KMS-11 (cell line): ENCODE results near the gene GPR65.

Experiments
- H2AFZ ChIP-seq: fragments of 200-600 bp; sonication (generic); 2 replicates; pipeline ENCODE4 v1.6.1; 2016; ENCODE audit warnings: antibody characterized with exemption, mixed run types, low read depth
- H3K27ac ChIP-seq: fragments of 200-600 bp; sonication (generic); 2 replicates; pipeline ENCODE4 v1.6.1; 2016; ENCODE audit warnings: mild to moderate bottlenecking, mixed run types
- H3K27me3 ChIP-seq: fragments of 200-600 bp; sonication (generic); 2 replicates; pipeline ENCODE4 v1.6.1; 2017; ENCODE audit warnings: mild to moderate bottlenecking, low read depth, mixed run types, moderate library complexity; ENCODE audit not compliant: insufficient read depth
- H3K36me3 ChIP-seq: fragments of 200-600 bp; sonication (generic); 2 replicates; pipeline ENCODE4 v1.6.1; 2017; ENCODE audit warnings: mild to moderate bottlenecking, mixed run types; ENCODE audit not compliant: insufficient read depth
- H3K4me1 ChIP-seq: fragments of 200-600 bp; sonication (generic); 2 replicates; pipeline ENCODE4 v1.6.1; 2016; ENCODE audit warnings: mild to moderate bottlenecking, low read depth, mixed run types; ENCODE audit not compliant: poor library complexity, severe bottlenecking
- H3K4me2 ChIP-seq: fragments of 200-600 bp; sonication (generic); 2 replicates; pipeline ENCODE4 v1.7.0; 2016; ENCODE audit warnings: mild to moderate bottlenecking, mixed run types
- H3K4me3 ChIP-seq: fragments of 200-600 bp; sonication (generic); IDR thresholded peaks from 2 replicates; pipeline ENCODE4 v1.6.1; 2017; ENCODE audit warnings: low read depth, low read length, mixed read lengths; ENCODE audit not compliant: insufficient read depth
- H3K79me2 ChIP-seq: fragments of 200-600 bp; sonication (generic); 2 replicates; pipeline ENCODE4 v1.6.1; 2016; ENCODE audit warnings: low read depth, mixed run types; ENCODE audit not compliant: insufficient read depth
- H3K9ac ChIP-seq: fragments of 200-600 bp; sonication (generic); 2 replicates; pipeline ENCODE4 v1.6.1; 2016; ENCODE audit warnings: mild to moderate bottlenecking, mixed run types
- H4K20me1 ChIP-seq: fragments of 200-600 bp; sonication (generic); 2 replicates; pipeline ENCODE4 v1.6.1; 2016; ENCODE audit warnings: mild to moderate bottlenecking, mixed run types; ENCODE audit not compliant: insufficient read depth
- CTCF ChIP-seq: fragments of 200-600 bp; sonication (generic); conservative IDR thresholded peaks from 2 replicates; pipeline ENCODE4 v1.6.1; 2017; ENCODE audit warnings: low read depth, mild to moderate bottlenecking, antibody characterized with exemption, low read length, moderate library complexity, mixed read lengths

Gene GPR65

GRCh38 chr14:88005050-88005481, at the start of gene GPR65:
Gene GPR65 (plus strand): TSS chr14:88005135. CDS start chr14:88010848, 5,713 bp downstream.
- H3K27ac ChIP-seq, result no peak within 1 kb of the TSS
- TF ChIP-seq CTCF, result no peak
- no peak within 1 kb of the TSS for H3K4me3 ChIP-seq
- H3K27me3 ChIP-seq, result no peaks in the 10 kb centered on the region
- H3K79me2 ChIP-seq, result no peaks in the 10 kb centered on the region
- no peak within 1 kb of the TSS for H3K9ac ChIP-seq
- no peaks in the 10 kb centered on the region for H3K36me3 ChIP-seq
- H3K4me1 ChIP-seq, result no peaks in the 10 kb centered on the region
- H3K4me2 ChIP-seq, result no peak within 1 kb of the TSS
- H2AFZ ChIP-seq, result no peak within 1 kb of the TSS
- H4K20me1 ChIP-seq, result no peaks in the 10 kb centered on the region

GRCh38 chr14:87955501-87955900, 49.4 kb upstream of the GPR65 start:
- H3K9ac ChIP-seq, result no peak overlapping the region
- H4K20me1 ChIP-seq, result no peaks in the 10 kb centered on the region
- no peaks in the 10 kb centered on the region for H3K36me3 ChIP-seq
- no peak overlapping the region for H3K27ac ChIP-seq
- H3K79me2 ChIP-seq, result no peaks in the 10 kb centered on the region
- H3K27me3 ChIP-seq, result no peaks in the 10 kb centered on the region
- no peak for TF ChIP-seq CTCF
- H3K4me3 ChIP-seq, result no peak overlapping the region
- H3K4me2 ChIP-seq, result no peak overlapping the region
- no peaks in the 10 kb centered on the region for H3K4me1 ChIP-seq
- H2AFZ ChIP-seq, result no peak overlapping the region

- Histone ChIP-seq H3K9ac (no peak overlapping the region), H3K4me3 (no peak overlapping the region), H4K20me1 (no peaks in the 10 kb centered on the region), H3K4me2 (no peak overlapping the region), H3K79me2 (no peaks in the 10 kb centered on the region), H3K27me3 (no peaks in the 10 kb centered on the region), H3K36me3 (no peaks in the 10 kb centered on the region), H3K4me1 (no peaks in the 10 kb centered on the region), H2AFZ (no peak overlapping the region), H3K27ac (no peak overlapping the region)
- no peak for TF ChIP-seq CTCF
Measured at GRCh38 chr14:87960013-87960787, 44.7 kb upstream of the GPR65 start.

- H3K79me2 ChIP-seq, result no peaks in the 10 kb centered on the region
- TF ChIP-seq CTCF, result no peak
Measured at GRCh38 chr14:87961246-87961645, 43.7 kb upstream of the GPR65 start.

More at GRCh38 chr14:87961246-87961645, 43.7 kb upstream of the GPR65 start:
- H3K9ac ChIP-seq, result no peak overlapping the region
- no peaks in the 10 kb centered on the region for H3K4me1 ChIP-seq
- no peak overlapping the region for H3K27ac ChIP-seq
- H3K4me2 ChIP-seq, result no peak overlapping the region
- H4K20me1 ChIP-seq, result no peaks in the 10 kb centered on the region
- no peaks in the 10 kb centered on the region for H3K36me3 ChIP-seq
- H3K27me3 ChIP-seq, result no peaks in the 10 kb centered on the region
- H2AFZ ChIP-seq, result no peak overlapping the region
- H3K4me3 ChIP-seq, result no peak overlapping the region
